IMR-90 (cell line): ENCODE measurements around the gene NXN. TPM values are rescaled to one million over a fixed set of nuclear protein-coding genes. Genes with fewer than 3 reads are reported as not detected.

Source experiments
- ATAC-seq: fragments of 200-7000 bp; cut with Tn5 transposase; 2 replicates; pipeline ENCODE4 v1.9.1; 2020; ENCODE audit warnings: low read depth, mild to moderate bottlenecking, moderate library complexity
- BruUV-seq: library from RNA; stranded (reverse); fragments of 400-500 nt; replicated peaks from 2 replicates; lab custom pipeline; 2021; lab: Mats Ljungman, UMichigan
- CTCF ChIA-PET: fragments of 300-600 bp; formaldehyde crosslinking; extraction: SDS; loops from one replicate; lab custom pipeline; 2021; ENCODE audit warnings: antibody characterized with exemption; lab: Yijun Ruan, JAX
- POLR2A ChIA-PET: fragments of 300-600 bp; sonication (Branson Sonifier 250); formaldehyde crosslinking; loops from one replicate; lab custom pipeline; 2022; ENCODE audit warnings: antibody characterized with exemption; ENCODE audit not compliant: unreplicated experiment; lab: Charles Lee
- DNase-seq: peaks from one replicate; pipeline ENCODE4 v3.0.0; 2013
- H2AFZ ChIP-seq: replicated peaks from 2 replicates; pipeline ENCODE3; 2013; ENCODE audit warnings: low read length, mild to moderate bottlenecking; ENCODE audit not compliant: poor library complexity
- H2AK5ac ChIP-seq: 2 replicates; pipeline ENCODE4 v1.6.1; 2013; ENCODE audit warnings: low read depth, low read length, inconsistent platforms
- H2AK9ac ChIP-seq: replicated peaks from 2 replicates; pipeline ENCODE3; 2013; ENCODE audit warnings: mild to moderate bottlenecking, low read depth, low read length, moderate library complexity; ENCODE audit not compliant: poor library complexity
- H2BK120ac ChIP-seq: 2 replicates; pipeline ENCODE4 v1.6.1; 2013; ENCODE audit warnings: low read depth, low read length, inconsistent platforms
- H2BK15ac ChIP-seq: 3 replicates; pipeline ENCODE4 v1.6.1; 2013; ENCODE audit warnings: low read depth, low read length, inconsistent platforms
- H2BK20ac ChIP-seq: 2 replicates; pipeline ENCODE4 v1.6.1; 2013; ENCODE audit warnings: low read depth, mild to moderate bottlenecking, inconsistent platforms, low read length, moderate library complexity
- H2BK5ac ChIP-seq: 2 replicates; pipeline ENCODE4 v1.6.1; 2013; ENCODE audit warnings: mild to moderate bottlenecking, low read depth, low read length, inconsistent platforms; ENCODE audit not compliant: poor library complexity, severe bottlenecking
- H3K14ac ChIP-seq: replicated peaks from 2 replicates; pipeline ENCODE4 v1.6.1; 2013; ENCODE audit warnings: low read depth, low read length, inconsistent platforms
- H3K18ac ChIP-seq: 2 replicates; pipeline ENCODE4 v1.6.1; 2013; ENCODE audit warnings: low read depth, low read length, control low read depth
- H3K23ac ChIP-seq: 2 replicates; pipeline ENCODE4 v1.6.1; 2013; ENCODE audit warnings: low read depth, low read length, inconsistent platforms
- H3K27ac ChIP-seq: 2 replicates; pipeline ENCODE4 v1.5.1; 2013; ENCODE audit warnings: mild to moderate bottlenecking, control low read depth, low read length; ENCODE audit not compliant: insufficient read depth
- H3K27me3 ChIP-seq: 2 replicates; pipeline ENCODE4 v1.6.1; 2013; ENCODE audit warnings: low read length; ENCODE audit not compliant: control insufficient read depth, insufficient read depth
- H3K36me3 ChIP-seq: 2 replicates; pipeline ENCODE4 v1.6.1; 2013; ENCODE audit warnings: low read length, mixed read lengths; ENCODE audit not compliant: control insufficient read depth, insufficient read depth
- H3K4ac ChIP-seq: 2 replicates; pipeline ENCODE4 v1.6.1; 2013; ENCODE audit warnings: low read depth, low read length, inconsistent platforms
- H3K4me1 ChIP-seq: 2 replicates; pipeline ENCODE4 v1.6.1; 2013; ENCODE audit warnings: low read length, mixed read lengths; ENCODE audit not compliant: control insufficient read depth, insufficient read depth
- H3K4me2 ChIP-seq: 2 replicates; pipeline ENCODE4 v1.6.1; 2013; ENCODE audit warnings: low read depth, mild to moderate bottlenecking, control low read depth, low read length, moderate library complexity
- H3K4me3 ChIP-seq: 2 replicates; pipeline ENCODE4 v1.5.1; 2013; ENCODE audit warnings: low read depth, mild to moderate bottlenecking, control low read depth, low read length, moderate library complexity; ENCODE audit not compliant: insufficient read depth
- H3K56ac ChIP-seq: 2 replicates; pipeline ENCODE4 v1.6.1; 2013; ENCODE audit warnings: low read length, inconsistent platforms; ENCODE audit not compliant: insufficient read depth; ENCODE audit errors: extremely low read depth
- H3K79me1 ChIP-seq, 2 experiments: 2 replicates each; pipeline ENCODE4 v1.6.1; 2013; ENCODE audit warnings: low read length in 2 of 2, inconsistent platforms in 1 of 2, low read depth in 1 of 2
- H3K9ac ChIP-seq: 2 replicates; pipeline ENCODE4 v1.6.1; 2013; ENCODE audit warnings: low read depth, low read length, control low read depth
- H3K9me1 ChIP-seq: 2 replicates; pipeline ENCODE4 v1.6.1; 2013; ENCODE audit warnings: low read length, inconsistent platforms; ENCODE audit not compliant: insufficient read depth
- H3K9me3 ChIP-seq: 2 replicates; pipeline ENCODE4 v1.6.1; 2013; ENCODE audit warnings: low read length; ENCODE audit not compliant: control insufficient read depth, insufficient read depth
- H4K20me1 ChIP-seq: 2 replicates; pipeline ENCODE4 v1.6.1; 2013; ENCODE audit warnings: low read length, inconsistent platforms; ENCODE audit not compliant: insufficient read depth
- H4K5ac ChIP-seq: 2 replicates; pipeline ENCODE4 v1.6.1; 2013; ENCODE audit warnings: mild to moderate bottlenecking, low read depth, low read length, control low read depth
- H4K8ac ChIP-seq, 2 experiments: 2 replicates each; pipeline ENCODE4 v1.6.1; 2013; ENCODE audit warnings: low read depth in 2 of 2, low read length in 2 of 2, control low read depth in 1 of 2, inconsistent platforms in 1 of 2
- H4K91ac ChIP-seq: 2 replicates; pipeline ENCODE4 v1.6.1; 2013; ENCODE audit warnings: low read depth, low read length, inconsistent platforms; ENCODE audit not compliant: insufficient read depth
- BHLHE40 ChIP-seq: fragments of 150-350 bp; IDR thresholded peaks from 2 replicates; pipeline ENCODE4 v1.6.1; 2016; ENCODE audit warnings: mild to moderate bottlenecking, low read depth, low read length
- CEBPB ChIP-seq: IDR thresholded peaks from 2 replicates; pipeline ENCODE4 v1.6.1; 2012; ENCODE audit warnings: low read depth, low read length, improper control_type of control experiment
- CHD1 ChIP-seq: IDR thresholded peaks from 2 replicates; pipeline ENCODE4 v1.6.1; 2012; ENCODE audit warnings: low read depth, low read length, improper control_type of control experiment
- CTCF ChIP-seq: conservative IDR thresholded peaks from 2 replicates; pipeline ENCODE4 v1.5.1; 2012; ENCODE audit warnings: mild to moderate bottlenecking, low read depth, low read length, improper control_type of control experiment
- ELK1 ChIP-seq: fragments of 150-350 bp; IDR thresholded peaks from 2 replicates; pipeline ENCODE4 v1.6.1; 2016; ENCODE audit warnings: low read depth, mild to moderate bottlenecking, low read length, moderate library complexity, borderline replicate concordance
- FOS ChIP-seq: fragments of 150-350 bp; IDR thresholded peaks from 2 replicates; pipeline ENCODE4 v1.6.1; 2016; ENCODE audit warnings: low read depth, low read length
- MAFK ChIP-seq: IDR thresholded peaks from 2 replicates; pipeline ENCODE4 v1.6.1; 2012; ENCODE audit warnings: low read depth, low read length, improper control_type of control experiment
- MAZ ChIP-seq: IDR thresholded peaks from 2 replicates; pipeline ENCODE4 v1.6.1; 2012; ENCODE audit warnings: low read depth, mild to moderate bottlenecking, low read length, improper control_type of control experiment, moderate library complexity, borderline replicate concordance
- MXI1 ChIP-seq: IDR thresholded peaks from 2 replicates; pipeline ENCODE4 v1.6.1; 2012; ENCODE audit warnings: low read depth, mild to moderate bottlenecking, low read length, moderate library complexity, borderline replicate concordance
- NFE2L2 ChIP-seq: fragments of 150-350 bp; IDR thresholded peaks from 2 replicates; pipeline ENCODE4 v1.6.1; 2016; ENCODE audit warnings: low read depth, mild to moderate bottlenecking, low read length
- POLR2A ChIP-seq: IDR thresholded peaks from 2 replicates; pipeline ENCODE4 v1.6.1; 2012; ENCODE audit warnings: mild to moderate bottlenecking, low read depth, low read length
- RAD21 ChIP-seq: IDR thresholded peaks from 2 replicates; pipeline ENCODE4 v1.6.1; 2012; ENCODE audit warnings: low read length, improper control_type of control experiment
- RCOR1 ChIP-seq: IDR thresholded peaks from 2 replicates; pipeline ENCODE4 v1.6.1; 2012; ENCODE audit warnings: mild to moderate bottlenecking, low read length, improper control_type of control experiment; ENCODE audit not compliant: insufficient replicate concordance
- RFX5 ChIP-seq: IDR thresholded peaks from 2 replicates; pipeline ENCODE4 v1.8.0; 2012; ENCODE audit warnings: low read depth, mild to moderate bottlenecking, low read length, moderate library complexity
- SMC3 ChIP-seq: fragments of 150-350 bp; IDR thresholded peaks from 2 replicates; pipeline ENCODE4 v1.6.1; 2016; ENCODE audit warnings: low read depth, mild to moderate bottlenecking, antibody characterized with exemption, low read length, moderate library complexity
- USF2 ChIP-seq: fragments of 150-350 bp; IDR thresholded peaks from 2 replicates; pipeline ENCODE4 v1.6.1; 2017; ENCODE audit warnings: mild to moderate bottlenecking, antibody characterized with exemption, low read length, low read depth
- WGBS, 2 experiments: methylation state at CpG; one replicate each; pipeline versions ENCODE4 v1.1.5 to v1.1.7; 2013; ENCODE audit warnings: missing lambda C conversion rate in 2 of 2; ENCODE audit not compliant: insufficient read length in 1 of 2; ENCODE audit errors: extremely low coverage in 2 of 2; 5-methylcytosine and 5-hydroxymethylcytosine counted together
- dilution Hi-C: fragments of 300-500 bp; cut with HindIII; formaldehyde crosslinking; loops from one replicate; pipeline ENCODE4 v1.14.3; 2018; ENCODE audit warnings: low sequenced_read_pairs; ENCODE audit not compliant: unreplicated experiment
- in situ Hi-C: fragments of 300-500 bp; cut with MboI; formaldehyde crosslinking; loops from 3 replicates; pipeline ENCODE4 v1.14.3; 2019; ENCODE audit warnings: low sequenced_read_pairs, inconsistent platforms, mixed read lengths
- intact Hi-C: fragments of 100-400 bp; cut with micrococcal nuclease; formaldehyde crosslinking; loops from 2 replicates; pipeline ENCODE4 v1.10.0; 2022
- polyA plus RNA-seq, 3 experiments: library from polyadenylated mRNA; depleted of rRNA; stranded (reverse); fragments of >200 nt; gene quantifications; 2 replicates each; pipeline ENCODE4 v1.2.3, GENCODE V29; 2012; ENCODE audit warnings: low replicate concordance in 1 of 3
- total RNA-seq: library from RNA; depleted of rRNA; stranded (reverse); fragments of >200 nt; gene quantifications from 2 replicates; pipeline ENCODE4 v1.2.3, GENCODE V29; 2012

The NXN gene
- total and polyA plus RNA-seq, 2 of the 4 experiments (the other 2 are of a cell fraction): 52.5 to 116 TPM

GRCh38 chr17:784143-784542, 195.4 kb downstream of the NXN start:
- Histone ChIP-seq H2AK9ac (no peak overlapping the region), H3K14ac (no peak overlapping the region), H2BK15ac (no peak overlapping the region), H3K56ac (no peak overlapping the region), H3K4ac (no peak overlapping the region), H2BK5ac (no peak overlapping the region), H3K4me3 (no peak overlapping the region), H3K18ac (no peak overlapping the region), H4K8ac (no peak overlapping the region), H3K9me1 (peaks cover 4% of the 10 kb centered on the region; the same call in 1 of the 2 replicates), H3K79me1 (peaks cover 31 to 59% of the 10 kb centered on the region in 2 experiments), H4K5ac (no peak overlapping the region), H2AK5ac (no peak overlapping the region), H3K9me3 (no peaks in the 10 kb centered on the region), H3K36me3 (peaks cover 12% of the 10 kb centered on the region), H3K4me2 (no peak overlapping the region), H3K27ac (no peak overlapping the region), H4K20me1 (peaks cover 6% of the 10 kb centered on the region; the same call in 1 of the 2 replicates), H3K9ac (no peak overlapping the region), H2AFZ (no peak overlapping the region), H3K4me1 (peaks cover 10% of the 10 kb centered on the region; the same call in 1 of the 2 replicates), H3K23ac (no peak overlapping the region), H4K91ac (no peak overlapping the region), H3K27me3 (no peaks in the 10 kb centered on the region), H2BK120ac (no peak overlapping the region), H2BK20ac (no peak overlapping the region)
- CTCF ChIA-PET: no interaction called here
- BruUV-seq: no TSS peak
- no CpG with 5 or more reads among the region's 3 CpGs for WGBS, 2 experiments
- intact Hi-C loops (loop anchor here (2.0 kb wide), 1 partner anchor 197 kb away; no protein-coding TSS in a partner anchor), in situ Hi-C loops (no loop called here), dilution Hi-C loops (loop anchor here (25.0 kb wide), 1 partner anchor 203 kb away; the partner anchor contains the start of genes NXN and TIMM22)
- POLR2A ChIA-PET: no interaction called here
- TF ChIP-seq RAD21 (no peak), USF2 (no peak), CTCF (no peak), POLR2A (no peak), MAFK (no peak), CEBPB (no peak), CHD1 (no peak), RCOR1 (no peak), NFE2L2 (no peak), MAZ (no peak), BHLHE40 (no peak), FOS (no peak), ELK1 (no peak), SMC3 (no peak), RFX5 (no peak), MXI1 (no peak)
- ATAC-seq (no peak), DNase-seq (peak; percentile 37)
